BJ (cell line): ENCODE measurements around the gene XYLT1. TPM values are rescaled to one million over a fixed set of nuclear protein-coding genes. Genes with fewer than 3 reads are reported as not detected.

Experiments
- CTCF ChIA-PET: fragments of 350-600 bp; formaldehyde crosslinking; extraction: SDS; loops from one replicate; lab custom pipeline; 2021; ENCODE audit warnings: antibody characterized with exemption, inconsistent platforms; lab: Yijun Ruan, JAX
- POLR2A ChIA-PET: fragments of 300-600 bp; sonication (Branson Sonifier 250); formaldehyde crosslinking; extraction: SDS; loops from one replicate; lab custom pipeline; 2021; ENCODE audit warnings: antibody characterized with exemption; lab: Charles Lee
- DNase-seq: peaks from one replicate; pipeline ENCODE4 v3.0.0-alpha.2; 2011; ENCODE audit warnings: low read depth
- H3K27me3 ChIP-seq: 2 replicates; pipeline ENCODE4 v1.6.0; 2011; ENCODE audit warnings: low read length; ENCODE audit not compliant: control insufficient read depth, insufficient read depth
- H3K36me3 ChIP-seq: 2 replicates; pipeline ENCODE4 v1.5.1; 2011; ENCODE audit warnings: low read length; ENCODE audit not compliant: control insufficient read depth, insufficient read depth
- H3K4me3 ChIP-seq: 2 replicates; pipeline ENCODE4 v1.5.1; 2011; ENCODE audit warnings: low read depth, mild to moderate bottlenecking, control low read depth, low read length
- polyA plus RNA-seq: library from polyadenylated mRNA; depleted of rRNA; stranded (reverse); fragments of >200 nt; gene quantifications from 2 replicates; pipeline ENCODE4 v1.2.3, GENCODE V29; 2011
- TF ChIP-seq, protein P1 (sequence below): IDR thresholded peaks from 2 replicates; pipeline ENCODE4 v1.5.1; 2011; ENCODE audit warnings: low read depth, mild to moderate bottlenecking, control low read depth, inconsistent platforms, low read length, moderate library complexity; ENCODE audit not compliant: insufficient read depth

XYLT1 gene
- polyA plus RNA-seq, 1 experiment, result 15.9 TPM

DNA sequence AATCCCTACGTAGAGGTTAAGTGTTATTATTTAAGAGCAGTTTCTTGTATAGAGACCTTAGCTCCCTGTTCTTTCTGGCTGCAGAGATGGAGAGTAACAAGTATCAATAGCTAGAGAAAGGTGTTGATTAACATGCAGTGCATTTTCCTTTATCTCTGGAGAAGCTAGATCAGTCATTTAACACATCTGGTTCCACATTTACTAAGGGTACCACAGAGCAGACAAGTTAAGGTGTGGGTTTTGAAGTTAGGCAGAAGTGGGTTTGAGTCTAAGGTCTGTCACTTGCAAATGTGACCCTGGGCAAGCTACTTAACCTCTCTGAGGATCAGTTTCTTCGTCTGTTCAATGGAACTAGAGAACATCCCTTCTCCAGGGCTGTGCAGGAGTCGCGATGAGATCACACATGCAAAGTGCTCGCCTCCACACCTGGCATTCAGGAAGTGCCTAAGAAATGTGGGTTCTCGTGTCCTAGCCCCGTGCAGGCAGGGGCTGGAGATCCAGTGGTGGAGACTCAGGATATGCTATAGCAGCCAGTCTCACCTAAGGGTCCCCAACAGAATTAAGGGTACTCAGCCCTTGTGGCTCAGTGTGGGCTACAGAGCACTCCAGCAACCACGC, 224.4 kb downstream of the XYLT1 start:
- no peak overlapping the region for H3K4me3 ChIP-seq
- no peaks in the 10 kb centered on the region for H3K27me3 ChIP-seq
- ChIA-PET POLR2A (no interaction called here), CTCF (no interaction called here)
- no peak for DNase-seq
- TF ChIP-seq, protein P1, sequence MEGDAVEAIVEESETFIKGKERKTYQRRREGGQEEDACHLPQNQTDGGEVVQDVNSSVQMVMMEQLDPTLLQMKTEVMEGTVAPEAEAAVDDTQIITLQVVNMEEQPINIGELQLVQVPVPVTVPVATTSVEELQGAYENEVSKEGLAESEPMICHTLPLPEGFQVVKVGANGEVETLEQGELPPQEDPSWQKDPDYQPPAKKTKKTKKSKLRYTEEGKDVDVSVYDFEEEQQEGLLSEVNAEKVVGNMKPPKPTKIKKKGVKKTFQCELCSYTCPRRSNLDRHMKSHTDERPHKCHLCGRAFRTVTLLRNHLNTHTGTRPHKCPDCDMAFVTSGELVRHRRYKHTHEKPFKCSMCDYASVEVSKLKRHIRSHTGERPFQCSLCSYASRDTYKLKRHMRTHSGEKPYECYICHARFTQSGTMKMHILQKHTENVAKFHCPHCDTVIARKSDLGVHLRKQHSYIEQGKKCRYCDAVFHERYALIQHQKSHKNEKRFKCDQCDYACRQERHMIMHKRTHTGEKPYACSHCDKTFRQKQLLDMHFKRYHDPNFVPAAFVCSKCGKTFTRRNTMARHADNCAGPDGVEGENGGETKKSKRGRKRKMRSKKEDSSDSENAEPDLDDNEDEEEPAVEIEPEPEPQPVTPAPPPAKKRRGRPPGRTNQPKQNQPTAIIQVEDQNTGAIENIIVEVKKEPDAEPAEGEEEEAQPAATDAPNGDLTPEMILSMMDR, result no peak
- H3K36me3 ChIP-seq, result no peaks in the 10 kb centered on the region

DNA sequence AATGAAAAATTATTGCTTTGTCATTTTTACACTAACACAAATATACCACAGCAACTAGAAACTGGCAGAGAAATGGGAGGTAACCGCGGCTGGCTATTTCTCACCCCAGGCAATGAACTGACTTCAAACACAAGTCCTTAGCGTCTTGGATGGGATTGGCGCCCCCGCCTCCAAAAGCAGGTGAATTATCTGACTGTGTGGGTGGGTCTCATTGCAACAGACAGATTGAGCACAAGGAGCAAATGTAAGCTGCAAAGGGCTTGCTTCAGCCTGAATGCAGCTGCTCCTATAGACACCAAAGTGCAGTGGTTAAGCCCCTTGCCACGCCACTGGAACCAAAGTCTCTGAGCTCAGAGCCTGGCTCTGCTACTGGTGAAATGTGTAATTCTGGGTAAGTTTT, 225.0 kb downstream of the XYLT1 start:
- TF ChIP-seq, protein P1, result no peak
- Histone ChIP-seq H3K4me3 (no peak overlapping the region), H3K36me3 (no peaks in the 10 kb centered on the region), H3K27me3 (no peaks in the 10 kb centered on the region)
- ChIA-PET POLR2A (no interaction called here), CTCF (no interaction called here)
- DNase-seq, result no peak

DNA sequence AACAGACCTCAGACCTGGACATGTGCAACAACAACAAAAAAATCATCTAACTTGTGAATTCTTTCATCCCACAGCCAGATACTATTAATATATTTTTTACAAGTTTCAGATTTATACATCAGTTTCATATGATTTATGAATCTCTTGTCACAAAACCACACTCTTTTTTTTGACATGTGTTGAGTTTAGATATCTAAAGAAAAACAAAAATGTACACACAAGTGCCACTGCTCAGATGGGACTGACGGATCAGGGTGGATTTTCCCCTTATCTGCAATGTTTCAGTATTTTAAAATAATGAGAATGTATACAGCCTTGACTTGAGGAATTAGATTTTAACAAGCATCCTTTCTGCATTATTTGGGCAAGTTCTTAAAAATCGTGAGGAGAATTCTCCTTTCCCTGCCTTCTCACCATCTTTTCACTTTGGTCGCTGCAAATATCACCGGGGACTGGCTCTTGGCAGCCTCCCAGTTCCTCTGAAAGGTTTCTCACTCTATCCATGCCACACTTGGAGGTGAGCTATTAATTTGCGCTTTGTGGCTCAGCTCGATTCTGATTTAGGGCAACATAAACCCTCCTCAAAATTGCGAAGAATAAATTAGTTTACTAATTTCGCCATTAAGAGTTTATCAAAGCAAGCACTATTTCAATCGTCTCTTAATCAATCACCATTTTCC, 225.7 kb downstream of the XYLT1 start:
- TF ChIP-seq, protein P1, result no peak
- Histone ChIP-seq H3K4me3 (no peak overlapping the region), H3K27me3 (no peaks in the 10 kb centered on the region), H3K36me3 (no peaks in the 10 kb centered on the region)
- CTCF ChIA-PET, result interaction anchor here (0.8 to 1.1 kb wide), 2 partner anchors 28 to 34 kb away, joined by 3 read pairs; no protein-coding TSS in a partner anchor
- POLR2A ChIA-PET, result no interaction called here
- no peak for DNase-seq

DNA sequence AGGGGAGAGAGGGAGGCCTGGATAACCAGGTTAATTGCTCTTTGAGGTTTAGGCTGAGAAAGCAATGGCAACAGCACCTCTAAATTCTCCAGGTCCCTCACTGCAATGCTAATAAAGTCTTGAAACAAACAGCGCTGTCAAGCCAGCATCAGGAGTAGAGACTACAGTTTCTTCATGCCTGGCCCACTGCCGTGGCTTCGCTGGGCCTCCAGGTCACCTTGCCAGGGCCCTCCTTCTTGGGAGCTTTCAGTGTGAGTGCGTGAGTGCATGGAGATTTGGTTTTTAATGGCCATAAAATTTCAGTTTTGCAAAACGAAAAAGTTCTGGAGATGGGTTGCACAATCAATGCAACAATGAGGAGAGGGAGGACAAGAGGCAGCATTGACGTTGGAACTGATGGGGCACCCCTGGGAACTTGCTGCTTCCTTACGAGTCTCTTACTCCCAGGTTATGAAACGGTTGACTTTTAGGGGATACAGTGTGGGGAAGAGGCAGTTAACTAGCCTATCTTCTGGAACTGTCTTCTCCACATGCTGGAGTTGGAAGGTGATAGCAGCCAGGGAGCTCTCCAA, 229.4 kb downstream of the XYLT1 start:
- ChIA-PET POLR2A (no interaction called here), CTCF (no interaction called here)
- TF ChIP-seq, protein P1, result no peak
- no peaks in the 10 kb centered on the region for H3K27me3 ChIP-seq
- no peak overlapping the region for H3K4me3 ChIP-seq
- no peak for DNase-seq
- H3K36me3 ChIP-seq, result no peaks in the 10 kb centered on the region

DNA sequence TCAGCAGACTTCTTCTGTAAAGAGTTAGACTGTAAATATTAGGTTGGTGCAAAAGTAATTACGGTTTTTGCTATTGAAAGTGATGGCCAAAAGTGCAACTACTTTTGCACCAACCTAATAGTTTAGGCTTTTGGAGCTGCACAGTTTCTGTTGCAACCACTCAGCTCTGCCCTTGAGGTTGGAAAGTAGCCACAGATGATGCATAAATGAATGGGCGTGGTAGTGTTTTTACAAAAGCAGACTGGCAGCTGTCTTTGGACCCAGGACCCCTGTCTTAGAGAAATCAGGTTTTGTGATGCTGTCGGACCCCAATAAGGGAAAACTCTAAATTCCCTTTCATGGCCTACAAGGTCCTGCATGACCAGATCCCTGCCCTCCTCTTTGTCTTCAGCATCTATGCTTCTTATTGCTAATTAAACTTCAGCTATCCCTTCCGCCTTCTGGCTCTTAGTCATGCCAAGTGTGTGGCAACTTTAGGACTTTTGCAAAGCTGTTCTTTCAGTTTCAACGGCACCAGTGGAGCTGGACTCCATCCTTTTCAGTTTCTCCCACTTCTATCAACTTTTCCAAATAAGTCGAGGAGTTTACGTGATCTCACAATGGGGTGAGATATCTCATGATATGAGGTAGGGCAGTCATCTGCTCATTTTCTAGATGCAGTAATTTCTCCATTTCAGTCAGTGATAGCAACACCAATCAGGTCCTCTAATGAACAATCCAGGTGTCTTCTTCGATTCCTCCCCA, 232.3 kb downstream of the XYLT1 start:
- TF ChIP-seq, protein P1, result no peak
- H3K36me3 ChIP-seq, result no peaks in the 10 kb centered on the region
- POLR2A ChIA-PET, result no interaction called here
- H3K27me3 ChIP-seq, result no peaks in the 10 kb centered on the region
- H3K4me3 ChIP-seq, result no peak overlapping the region
- CTCF ChIA-PET, result interaction anchor here (0.6 to 1.3 kb wide), 2 partner anchors 13 to 51 kb away, joined by 3 read pairs; no protein-coding TSS in a partner anchor
- no peak for DNase-seq
